WTC11 (cell line): ENCODE results near the gene ESRRA. TPM values are rescaled to one million over a fixed set of nuclear protein-coding genes. Genes with fewer than 3 reads are reported as not detected.

Source experiments
- ATAC-seq: fragments of 200-7000 bp; cut with Tn5 transposase; 2 replicates; pipeline ENCODE4 v1.10.0; 2021; ENCODE audit warnings: mild to moderate bottlenecking, moderate library complexity
- CTCF ChIA-PET: fragments of 300-600 bp; sonication (Branson Sonifier 250); formaldehyde crosslinking; loops from one replicate; lab custom pipeline; 2021; ENCODE audit warnings: antibody characterized with exemption; lab: Charles Lee
- POLR2A ChIA-PET: fragments of 350-600 bp; sonication (Branson Sonifier 250); formaldehyde crosslinking; loops from one replicate; lab custom pipeline; 2021; ENCODE audit warnings: antibody characterized with exemption; lab: Charles Lee
- DNase-seq: peaks from one replicate; pipeline ENCODE4 v3.0.0; 2021; ENCODE audit warnings: low spot score
- H3K27ac Mint-ChIP-seq: 2 replicates; pipeline ENCODE4 v1.8.0; 2021; ENCODE audit warnings: mixed read lengths
- H3K27me3 Mint-ChIP-seq: 2 replicates; pipeline ENCODE4 v1.8.0; 2021; ENCODE audit warnings: low read depth, mild to moderate bottlenecking, moderate library complexity, mixed read lengths
- H3K36me3 Mint-ChIP-seq: 2 replicates; pipeline ENCODE4 v1.8.0; 2021; ENCODE audit warnings: mixed read lengths
- H3K4me1 Mint-ChIP-seq: 2 replicates; pipeline ENCODE4 v1.8.0; 2022; ENCODE audit warnings: mixed read lengths
- H3K4me3 Mint-ChIP-seq: 2 replicates; pipeline ENCODE4 v1.8.0; 2021; ENCODE audit warnings: mild to moderate bottlenecking, moderate library complexity, mixed read lengths
- H3K9me3 Mint-ChIP-seq: 2 replicates; pipeline ENCODE4 v1.8.0; 2021; ENCODE audit warnings: mixed read lengths
- ARID4B ChIP-seq: sonication (generic); formaldehyde crosslinking; IDR thresholded peaks from 2 replicates; pipeline ENCODE4 v1.8.0; 2023; ENCODE audit warnings: missing genetic modification reagents, mild to moderate bottlenecking, borderline replicate concordance
- CREM ChIP-seq: sonication (generic); formaldehyde crosslinking; IDR thresholded peaks from 2 replicates; pipeline ENCODE4 v1.8.1; 2022; ENCODE audit warnings: mild to moderate bottlenecking, missing genetic modification reagents, moderate library complexity
- E2F5 ChIP-seq: sonication (generic); formaldehyde crosslinking; IDR thresholded peaks from 2 replicates; pipeline ENCODE4 v1.8.1; 2022; ENCODE audit warnings: mild to moderate bottlenecking, moderate library complexity, missing genetic modification reagents
- ETV6 ChIP-seq: sonication (generic); formaldehyde crosslinking; IDR thresholded peaks from 2 replicates; pipeline ENCODE4 v1.8.1; 2022; ENCODE audit warnings: mild to moderate bottlenecking, missing genetic modification reagents
- FOXK1 ChIP-seq: sonication (generic); formaldehyde crosslinking; IDR thresholded peaks from 2 replicates; pipeline ENCODE4 v1.8.0; 2022; ENCODE audit warnings: mild to moderate bottlenecking, moderate library complexity, missing genetic modification reagents
- FOXP4 ChIP-seq: sonication (generic); formaldehyde crosslinking; IDR thresholded peaks from 2 replicates; pipeline ENCODE4 v1.8.0; 2022; ENCODE audit warnings: mild to moderate bottlenecking, missing genetic modification reagents
- IRF1 ChIP-seq: sonication (generic); formaldehyde crosslinking; IDR thresholded peaks from 2 replicates; pipeline ENCODE4 v1.8.0; 2023; ENCODE audit warnings: missing genetic modification reagents
- IRF2 ChIP-seq: sonication (generic); formaldehyde crosslinking; IDR thresholded peaks from 2 replicates; pipeline ENCODE4 v1.8.0; 2022; ENCODE audit warnings: low read depth, missing genetic modification reagents, borderline replicate concordance
- MYBL2 ChIP-seq: sonication (generic); formaldehyde crosslinking; IDR thresholded peaks from 2 replicates; pipeline ENCODE4 v1.8.1; 2023; ENCODE audit warnings: mild to moderate bottlenecking, moderate library complexity, missing genetic modification reagents
- NR1H2 ChIP-seq: sonication (generic); formaldehyde crosslinking; IDR thresholded peaks from 2 replicates; pipeline ENCODE4 v1.9.0; 2021; ENCODE audit warnings: mild to moderate bottlenecking, moderate library complexity, missing genetic modification reagents
- SMAD3 ChIP-seq: sonication (generic); formaldehyde crosslinking; IDR thresholded peaks from 2 replicates; pipeline ENCODE4 v1.8.0; 2022; ENCODE audit warnings: missing genetic modification reagents, mild to moderate bottlenecking, borderline replicate concordance
- SMAD4 ChIP-seq: sonication (generic); formaldehyde crosslinking; IDR thresholded peaks from 2 replicates; pipeline ENCODE4 v1.8.0; 2022; ENCODE audit warnings: mild to moderate bottlenecking, missing genetic modification reagents
- SOX15 ChIP-seq: fragments of 250-450 bp; sonication (Bioruptor Pico); IDR thresholded peaks from 2 replicates; pipeline ENCODE4 v1.9.0; 2021; ENCODE audit warnings: mild to moderate bottlenecking
- TEAD4 ChIP-seq: sonication (generic); formaldehyde crosslinking; IDR thresholded peaks from 2 replicates; pipeline ENCODE4 v1.8.0; 2022; ENCODE audit warnings: mild to moderate bottlenecking, missing genetic modification reagents
- TP53 ChIP-seq: sonication (generic); formaldehyde crosslinking; IDR thresholded peaks from 2 replicates; pipeline ENCODE4 v1.8.1; 2023; ENCODE audit warnings: mild to moderate bottlenecking, missing genetic modification reagents
- ZBTB21 ChIP-seq: sonication (generic); formaldehyde crosslinking; IDR thresholded peaks from 2 replicates; pipeline ENCODE4 v1.8.1; 2023; ENCODE audit warnings: mild to moderate bottlenecking, missing genetic modification reagents, borderline replicate concordance
- ZNF232 ChIP-seq: sonication (generic); formaldehyde crosslinking; IDR thresholded peaks from 2 replicates; pipeline ENCODE4 v1.8.0; 2022; ENCODE audit warnings: mild to moderate bottlenecking, missing genetic modification reagents
- ZNF317 ChIP-seq: sonication (generic); formaldehyde crosslinking; IDR thresholded peaks from 2 replicates; pipeline ENCODE4 v1.8.1; 2023; ENCODE audit warnings: low read depth, mild to moderate bottlenecking, moderate library complexity, missing genetic modification reagents, borderline replicate concordance
- ZNF396 ChIP-seq: fragments of 250-450 bp; sonication (Bioruptor Pico); IDR thresholded peaks from 2 replicates; pipeline ENCODE4 v1.8.0; 2021; ENCODE audit warnings: mild to moderate bottlenecking, moderate library complexity, borderline replicate concordance
- total RNA-seq: library from RNA; stranded (reverse); gene quantifications from 3 replicates; pipeline ENCODE4 v1.2.3, GENCODE V29; 2021

ESRRA gene
- total RNA-seq, 1 experiment from 2014 or later = 81.9 TPM

GRCh38 chr11:64357446-64357845 lies 52.1 kb downstream of the ESRRA start (continued):
- no peak for TF ChIP-seq IRF2 (CRISPR knock-in tag)
- no peak for TF ChIP-seq ZNF317
- TF ChIP-seq TP53 = no peak
- TF ChIP-seq SOX15 = no peak
- TF ChIP-seq SMAD4 (CRISPR knock-in tag) = no peak
- no peak for TF ChIP-seq SMAD3 (CRISPR knock-in tag)
- no peak for TF ChIP-seq FOXP4 (CRISPR knock-in tag)

GRCh38 chr11:64357904-64358535 lies 52.7 kb downstream of the ESRRA start:
- DNase-seq = no peak
- ChIA-PET CTCF (interaction anchor here (0.7 to 10.4 kb wide), 8 partner anchors 10 to 453 kb away, joined by 4 to 437 read pairs (median 70); partner anchors contain the start of genes CCDC88B, PRDX5 and TRMT112), POLR2A (no interaction called here)
- no peak overlapping the region for H3K27ac Mint-ChIP-seq
- peaks cover 9% of the 10 kb centered on the region for H3K36me3 Mint-ChIP-seq
- no peaks in the 10 kb centered on the region for H3K9me3 Mint-ChIP-seq
- H3K4me3 Mint-ChIP-seq = peak overlapping the region; percentile 45
- peaks cover 26% of the 10 kb centered on the region for H3K4me1 Mint-ChIP-seq
- H3K27me3 Mint-ChIP-seq = no peaks in the 10 kb centered on the region
- no peak for ATAC-seq
- TF ChIP-seq ZNF396 (CRISPR knock-in tag) = no peak
- TF ChIP-seq ZNF232 = no peak
- TF ChIP-seq E2F5 (CRISPR knock-in tag) = no peak
- TF ChIP-seq ZBTB21 (CRISPR knock-in tag) = no peak
- no peak for TF ChIP-seq FOXK1

- no peak overlapping the region for H3K27ac Mint-ChIP-seq
- peaks cover 14% of the 10 kb centered on the region for H3K36me3 Mint-ChIP-seq
- peak overlapping the region; percentile 45 for H3K4me3 Mint-ChIP-seq
- ATAC-seq (no peak), DNase-seq (no peak)
- no peaks in the 10 kb centered on the region for H3K9me3 Mint-ChIP-seq
- TF ChIP-seq TEAD4 (CRISPR knock-in tag) (no peak), ETV6 (CRISPR knock-in tag) (no peak), MYBL2 (CRISPR knock-in tag) (no peak)
- CTCF ChIA-PET = interaction anchor here (1.9 to 6.9 kb wide), 4 partner anchors 13 to 207 kb away, joined by 5 to 140 read pairs (median 70); no protein-coding TSS in a partner anchor
- POLR2A ChIA-PET = interaction anchor here (0.5 kb wide), 1 partner anchor 17 kb away, joined by 4 read pairs; no protein-coding TSS in a partner anchor
- H3K4me1 Mint-ChIP-seq = peaks cover 26% of the 10 kb centered on the region
- no peaks in the 10 kb centered on the region for H3K27me3 Mint-ChIP-seq
Observed at GRCh38 chr11:64358536-64358906, 53.2 kb downstream of the ESRRA start.

- Mint-ChIP-seq H3K27me3 (no peaks in the 10 kb centered on the region), H3K36me3 (peaks cover 17% of the 10 kb centered on the region), H3K9me3 (no peaks in the 10 kb centered on the region), H3K4me3 (peak within 1 kb of the TSS; percentile 80), H3K27ac (peak within 1 kb of the TSS; percentile 50), H3K4me1 (peaks cover 26% of the 10 kb centered on the region)
- ChIA-PET POLR2A (interaction anchor here (0.5 kb wide), 1 partner anchor 17 kb away, joined by 4 read pairs; no protein-coding TSS in a partner anchor), CTCF (interaction anchor here (0.9 to 2.6 kb wide), 11 partner anchors 11 to 368 kb away, joined by 3 to 20 read pairs (median 5); partner anchors contain the start of gene PRDX5)
- DNase-seq (peak; percentile 49), ATAC-seq (peak; percentile 49)
- TF ChIP-seq NR1H2 (CRISPR knock-in tag) (no peak), E2F5 (CRISPR knock-in tag) (peak; percentile 45; the same call in 1 of the 2 replicates), IRF1 (CRISPR knock-in tag) (no peak), ARID4B (CRISPR knock-in tag) (no peak), CREM (no peak)
Observed at GRCh38 chr11:64358907-64359711, 53.8 kb downstream of the ESRRA start, which contains the start of gene RPS6KA4. TSS of gene RPS6KA4 (plus strand) at chr11:64359162. CDS start at chr11:64359236, 74 bp downstream.
